Transverse colon (tissue), 4 donors: ENCODE measurements around the gene TCEA3. TPM values are rescaled to one million over a fixed set of nuclear protein-coding genes. Genes with fewer than 3 reads are reported as not detected.

ENCODE experiments used
- DNase-seq: peaks from one replicate; pipeline ENCODE4 v3.0.0-alpha.2; 2019
- H3K27ac ChIP-seq, 4 donors: fragments of 200-600 bp; sonication (generic); 2 replicates each; pipeline ENCODE4 v1.5.1; 2016 to 2018; ENCODE audit warnings: inconsistent platforms in 4 of 4
- H3K27me3 ChIP-seq: fragments of 200-600 bp; sonication (generic); 2 replicates; pipeline ENCODE4 v1.5.1; 2017; ENCODE audit warnings: inconsistent platforms
- H3K36me3 ChIP-seq, 4 donors: fragments of 200-600 bp; sonication (generic); 2 replicates each; pipeline ENCODE4 v1.5.1; 2017 to 2019; ENCODE audit warnings: inconsistent platforms in 4 of 4
- H3K4me1 ChIP-seq, 4 donors: fragments of 200-600 bp; sonication (generic); 2 replicates each; pipeline ENCODE4 v1.5.1; 2017 to 2020; ENCODE audit warnings: inconsistent platforms in 4 of 4
- H3K4me3 ChIP-seq, 4 donors: fragments of 200-600 bp; sonication (generic); 1 replicate in 1 of 4; 2 replicates in 3 of 4; pipeline versions ENCODE4 v1.5.1 to v1.6.1; 2017 to 2019; ENCODE audit warnings: inconsistent platforms in 4 of 4
- H3K9me3 ChIP-seq, 2 donors: fragments of 200-600 bp; sonication (generic); 2 replicates each; pipeline ENCODE4 v1.5.1; 2017 to 2019; ENCODE audit warnings: inconsistent platforms in 2 of 2
- CTCF ChIP-seq, 5 experiments: fragments of 200-600 bp in 3 of 5; fragments of 450-650 bp in 2 of 5; sonication (generic) in 3 of 5; IDR thresholded peaks; 1 replicate in 2 of 5; 2 replicates in 3 of 5; pipeline ENCODE4 v1.5.1; 2016 to 2017; ENCODE audit warnings: antibody characterized with exemption in 5 of 5, inconsistent platforms in 3 of 5, mild to moderate bottlenecking in 2 of 5, moderate library complexity in 1 of 5
- EP300 ChIP-seq: sonication (generic); formaldehyde crosslinking; IDR thresholded peaks from one replicate; pipeline ENCODE4 v1.6.1; 2017; ENCODE audit warnings: antibody characterized with exemption, low read depth
- POLR2A ChIP-seq: fragments of 450-650 bp; IDR thresholded peaks from one replicate; pipeline ENCODE4 v1.6.1; 2016; ENCODE audit warnings: antibody characterized with exemption, mild to moderate bottlenecking, moderate library complexity
- POLR2AphosphoS5 ChIP-seq, 3 donors: sonication (generic); formaldehyde crosslinking; IDR thresholded peaks; one replicate each; pipeline ENCODE4 v1.6.1; 2016; ENCODE audit warnings: antibody characterized with exemption in 3 of 3
- WGBS, 2 donors: methylation state at CpG; one replicate each; pipeline ENCODE4 v1.1.5; 2018; ENCODE audit warnings: low coverage in 1 of 2; 5-methylcytosine and 5-hydroxymethylcytosine counted together
- in situ Hi-C, 4 donors: fragments of 200-750 bp; cut with MboI; loops; one replicate each; pipeline versions ENCODE4 v1.15.0 to v1.15.1; 2017; ENCODE audit warnings: low sequenced_read_pairs in 3 of 4, low pct_ligation_motif_present in 1 of 4, low pct_unique_long_range_greater_than_20kb in 1 of 4
- intact Hi-C: fragments of 100-400 bp; cut with DNase I; formaldehyde crosslinking; loops from one replicate; pipeline ENCODE4 v1.15.1; 2023; ENCODE audit warnings: low total_unique reads
- total RNA-seq, 4 donors: library from RNA; depleted of rRNA; stranded (reverse); fragments of >200 nt; gene quantifications; one replicate each; pipeline ENCODE4 v1.1.0, GENCODE V29; 2016

The TCEA3 gene
- total RNA-seq, 4 donors from 2014 or later = 137 to 761 (median 198) TPM

GRCh38 chr1:23393706-23394105, 30.8 kb downstream of the TCEA3 start:
- DNase-seq = peak; percentile 25
- Histone ChIP-seq H3K4me1 (peaks cover 0 to 26% (median 18%) of the 10 kb centered on the region in 4 donors), H3K9me3 (no peaks in the 10 kb centered on the region), H3K27me3 (no peaks in the 10 kb centered on the region), H3K4me3 (no peak overlapping the region), H3K27ac (peak overlapping the region; percentile 73 to 86 (median 79)), H3K36me3 (peaks cover 0 to 8% (median 0%) of the 10 kb centered on the region in 4 donors)
- in situ Hi-C loops (no loop called here), intact Hi-C loops (no loop called here)
- peak in 2 of 3 donors; percentile 9 to 10 for TF ChIP-seq POLR2AphosphoS5 (IDR thresholded peaks at IDR 0.05)
- TF ChIP-seq POLR2A = no peak
- WGBS, 2 donors = 87% methylated on average over 13 of the region's 15 CpGs; no CpG with 5 or more reads in 1 of the 2 donors

GRCh38 chr1:23392125-23392855, 32.3 kb downstream of the TCEA3 start:
- no peak overlapping the region for H3K4me3 ChIP-seq
- H3K27me3 ChIP-seq = no peaks in the 10 kb centered on the region
- intact Hi-C loops (no loop called here), in situ Hi-C loops (no loop called here)
- peaks cover 0 to 26% (median 18%) of the 10 kb centered on the region in 4 donors for H3K4me1 ChIP-seq
- DNase-seq = no peak
- H3K36me3 ChIP-seq = peaks cover 0 to 4% (median 0%) of the 10 kb centered on the region in 4 donors
- H3K27ac ChIP-seq = no peak overlapping the region
- WGBS, 2 donors = 49 to 70% methylated on average over 2 of the region's 2 CpGs
- TF ChIP-seq EP300 = no peak
- no peak for TF ChIP-seq CTCF (IDR thresholded peaks at IDR 0.05)
- no peak for TF ChIP-seq POLR2AphosphoS5 (IDR thresholded peaks at IDR 0.05)
- no peak for TF ChIP-seq POLR2A
- no peaks in the 10 kb centered on the region for H3K9me3 ChIP-seq

DNA sequence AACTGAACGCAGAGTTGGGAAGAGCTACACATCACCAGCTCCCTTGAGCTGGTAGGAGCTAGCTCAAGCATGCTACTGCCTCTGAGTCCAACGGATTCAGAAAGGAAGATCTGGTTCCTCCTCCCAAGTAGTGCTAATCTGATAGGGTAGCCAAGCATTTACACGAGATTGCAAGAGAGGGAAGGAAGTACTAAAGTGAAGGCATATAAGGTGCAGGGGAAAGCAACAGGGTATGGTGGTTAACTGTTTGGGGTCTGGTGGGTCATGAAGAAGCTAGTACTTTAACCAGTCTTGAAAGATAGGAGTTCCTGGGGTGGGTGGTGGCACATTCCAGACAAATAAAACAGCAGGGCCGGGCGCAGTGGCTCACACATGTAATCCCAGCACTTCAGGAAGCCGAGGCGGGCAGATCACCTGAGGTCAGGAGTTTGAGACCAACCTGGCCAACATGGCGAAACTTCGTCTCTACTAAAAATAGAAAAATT, 34.7 kb downstream of the TCEA3 start:
- Histone ChIP-seq H3K27ac (no peak overlapping the region), H3K27me3 (no peaks in the 10 kb centered on the region), H3K9me3 (no peaks in the 10 kb centered on the region), H3K36me3 (no peaks in the 10 kb centered on the region), H3K4me3 (no peak overlapping the region), H3K4me1 (peaks cover 0 to 25% (median 12%) of the 10 kb centered on the region in 4 donors)
- no peak for DNase-seq
- WGBS, 2 donors = 40 to 81% methylated on average over 3 to 9 of the region's 9 CpGs
- no peak for TF ChIP-seq EP300
- TF ChIP-seq POLR2A = no peak
- TF ChIP-seq POLR2AphosphoS5 (IDR thresholded peaks at IDR 0.05) = no peak
- TF ChIP-seq CTCF (IDR thresholded peaks at IDR 0.05) = no peak
- in situ Hi-C loops = no loop called here
- intact Hi-C loops = no loop called here

- no peak overlapping the region for H3K27ac ChIP-seq
- DNase-seq = no peak
- H3K27me3 ChIP-seq = no peaks in the 10 kb centered on the region
- no peak overlapping the region for H3K4me3 ChIP-seq
- H3K4me1 ChIP-seq = peaks cover 0 to 21% (median 0%) of the 10 kb centered on the region in 4 donors
- H3K9me3 ChIP-seq = no peaks in the 10 kb centered on the region
- TF ChIP-seq EP300 = no peak
- no peak for TF ChIP-seq CTCF (IDR thresholded peaks at IDR 0.05)
- TF ChIP-seq POLR2AphosphoS5 (IDR thresholded peaks at IDR 0.05) = no peak
- TF ChIP-seq POLR2A = no peak
- no peaks in the 10 kb centered on the region for H3K36me3 ChIP-seq
- 78% methylated on average over 8 of the region's 8 CpGs; no CpG with 5 or more reads in 1 of the 2 donors for WGBS, 2 donors
- intact Hi-C loops (no loop called here), in situ Hi-C loops (no loop called here)
Observed at GRCh38 chr1:23387494-23387893, 37.1 kb downstream of the TCEA3 start.
